ENCODE results near the gene MAMDC4. TPM values are rescaled to one million over a fixed set of nuclear protein-coding genes. Genes with fewer than 3 reads are reported as not detected.

MAMDC4 gene
- total and polyA plus RNA-seq, 2 of the 8 experiments (the other 6 are each of a cell fraction or from before 2014, with no cell fraction given) = 3.1 to 4.5 TPM

DNA sequence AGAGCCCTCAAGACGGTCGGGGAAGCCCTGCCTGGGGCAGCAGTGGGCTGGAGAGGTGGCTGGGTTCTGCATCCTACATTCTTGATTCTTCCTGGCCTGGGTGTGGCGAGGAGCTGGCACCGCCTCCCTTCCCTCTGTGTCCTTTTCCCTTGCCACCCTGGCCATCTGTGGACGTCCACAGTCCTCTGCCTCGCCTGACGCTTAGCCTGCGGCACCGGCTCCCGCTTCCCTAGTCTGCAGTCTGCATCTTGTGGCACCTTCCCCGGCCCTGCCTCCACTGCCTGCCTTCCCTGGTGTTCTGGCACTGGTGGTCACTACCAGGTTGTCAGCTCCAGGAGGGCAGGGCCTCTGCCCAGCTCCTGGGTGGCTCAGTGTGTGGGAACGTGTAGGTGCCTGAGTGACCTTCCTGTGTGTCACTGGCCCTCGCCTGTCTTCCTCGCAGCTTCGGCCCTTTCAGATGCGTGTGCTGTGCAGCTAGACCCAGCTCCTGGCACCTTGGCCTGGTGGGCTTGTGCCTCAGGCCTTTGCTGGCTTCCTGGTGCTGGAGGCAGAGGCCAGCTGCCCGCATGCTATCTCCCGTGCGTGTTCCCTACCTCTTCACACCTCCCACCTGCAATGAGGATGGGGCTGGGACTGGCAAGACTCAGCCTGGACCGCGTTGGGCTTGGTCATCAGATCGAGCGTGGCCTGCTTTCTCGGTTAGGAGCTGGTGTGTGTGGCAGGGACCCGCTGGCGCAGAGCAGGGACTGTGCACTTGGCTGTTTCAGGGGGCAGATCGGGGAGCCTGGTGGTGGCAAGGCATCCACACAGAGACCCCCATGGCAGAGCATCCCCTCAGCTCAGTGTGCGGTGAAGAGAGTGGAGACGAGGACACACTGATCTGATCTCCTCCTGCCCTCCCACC, 55.1 kb downstream of the MAMDC4 start (continued):
- TF ChIP-seq, protein P1, sequence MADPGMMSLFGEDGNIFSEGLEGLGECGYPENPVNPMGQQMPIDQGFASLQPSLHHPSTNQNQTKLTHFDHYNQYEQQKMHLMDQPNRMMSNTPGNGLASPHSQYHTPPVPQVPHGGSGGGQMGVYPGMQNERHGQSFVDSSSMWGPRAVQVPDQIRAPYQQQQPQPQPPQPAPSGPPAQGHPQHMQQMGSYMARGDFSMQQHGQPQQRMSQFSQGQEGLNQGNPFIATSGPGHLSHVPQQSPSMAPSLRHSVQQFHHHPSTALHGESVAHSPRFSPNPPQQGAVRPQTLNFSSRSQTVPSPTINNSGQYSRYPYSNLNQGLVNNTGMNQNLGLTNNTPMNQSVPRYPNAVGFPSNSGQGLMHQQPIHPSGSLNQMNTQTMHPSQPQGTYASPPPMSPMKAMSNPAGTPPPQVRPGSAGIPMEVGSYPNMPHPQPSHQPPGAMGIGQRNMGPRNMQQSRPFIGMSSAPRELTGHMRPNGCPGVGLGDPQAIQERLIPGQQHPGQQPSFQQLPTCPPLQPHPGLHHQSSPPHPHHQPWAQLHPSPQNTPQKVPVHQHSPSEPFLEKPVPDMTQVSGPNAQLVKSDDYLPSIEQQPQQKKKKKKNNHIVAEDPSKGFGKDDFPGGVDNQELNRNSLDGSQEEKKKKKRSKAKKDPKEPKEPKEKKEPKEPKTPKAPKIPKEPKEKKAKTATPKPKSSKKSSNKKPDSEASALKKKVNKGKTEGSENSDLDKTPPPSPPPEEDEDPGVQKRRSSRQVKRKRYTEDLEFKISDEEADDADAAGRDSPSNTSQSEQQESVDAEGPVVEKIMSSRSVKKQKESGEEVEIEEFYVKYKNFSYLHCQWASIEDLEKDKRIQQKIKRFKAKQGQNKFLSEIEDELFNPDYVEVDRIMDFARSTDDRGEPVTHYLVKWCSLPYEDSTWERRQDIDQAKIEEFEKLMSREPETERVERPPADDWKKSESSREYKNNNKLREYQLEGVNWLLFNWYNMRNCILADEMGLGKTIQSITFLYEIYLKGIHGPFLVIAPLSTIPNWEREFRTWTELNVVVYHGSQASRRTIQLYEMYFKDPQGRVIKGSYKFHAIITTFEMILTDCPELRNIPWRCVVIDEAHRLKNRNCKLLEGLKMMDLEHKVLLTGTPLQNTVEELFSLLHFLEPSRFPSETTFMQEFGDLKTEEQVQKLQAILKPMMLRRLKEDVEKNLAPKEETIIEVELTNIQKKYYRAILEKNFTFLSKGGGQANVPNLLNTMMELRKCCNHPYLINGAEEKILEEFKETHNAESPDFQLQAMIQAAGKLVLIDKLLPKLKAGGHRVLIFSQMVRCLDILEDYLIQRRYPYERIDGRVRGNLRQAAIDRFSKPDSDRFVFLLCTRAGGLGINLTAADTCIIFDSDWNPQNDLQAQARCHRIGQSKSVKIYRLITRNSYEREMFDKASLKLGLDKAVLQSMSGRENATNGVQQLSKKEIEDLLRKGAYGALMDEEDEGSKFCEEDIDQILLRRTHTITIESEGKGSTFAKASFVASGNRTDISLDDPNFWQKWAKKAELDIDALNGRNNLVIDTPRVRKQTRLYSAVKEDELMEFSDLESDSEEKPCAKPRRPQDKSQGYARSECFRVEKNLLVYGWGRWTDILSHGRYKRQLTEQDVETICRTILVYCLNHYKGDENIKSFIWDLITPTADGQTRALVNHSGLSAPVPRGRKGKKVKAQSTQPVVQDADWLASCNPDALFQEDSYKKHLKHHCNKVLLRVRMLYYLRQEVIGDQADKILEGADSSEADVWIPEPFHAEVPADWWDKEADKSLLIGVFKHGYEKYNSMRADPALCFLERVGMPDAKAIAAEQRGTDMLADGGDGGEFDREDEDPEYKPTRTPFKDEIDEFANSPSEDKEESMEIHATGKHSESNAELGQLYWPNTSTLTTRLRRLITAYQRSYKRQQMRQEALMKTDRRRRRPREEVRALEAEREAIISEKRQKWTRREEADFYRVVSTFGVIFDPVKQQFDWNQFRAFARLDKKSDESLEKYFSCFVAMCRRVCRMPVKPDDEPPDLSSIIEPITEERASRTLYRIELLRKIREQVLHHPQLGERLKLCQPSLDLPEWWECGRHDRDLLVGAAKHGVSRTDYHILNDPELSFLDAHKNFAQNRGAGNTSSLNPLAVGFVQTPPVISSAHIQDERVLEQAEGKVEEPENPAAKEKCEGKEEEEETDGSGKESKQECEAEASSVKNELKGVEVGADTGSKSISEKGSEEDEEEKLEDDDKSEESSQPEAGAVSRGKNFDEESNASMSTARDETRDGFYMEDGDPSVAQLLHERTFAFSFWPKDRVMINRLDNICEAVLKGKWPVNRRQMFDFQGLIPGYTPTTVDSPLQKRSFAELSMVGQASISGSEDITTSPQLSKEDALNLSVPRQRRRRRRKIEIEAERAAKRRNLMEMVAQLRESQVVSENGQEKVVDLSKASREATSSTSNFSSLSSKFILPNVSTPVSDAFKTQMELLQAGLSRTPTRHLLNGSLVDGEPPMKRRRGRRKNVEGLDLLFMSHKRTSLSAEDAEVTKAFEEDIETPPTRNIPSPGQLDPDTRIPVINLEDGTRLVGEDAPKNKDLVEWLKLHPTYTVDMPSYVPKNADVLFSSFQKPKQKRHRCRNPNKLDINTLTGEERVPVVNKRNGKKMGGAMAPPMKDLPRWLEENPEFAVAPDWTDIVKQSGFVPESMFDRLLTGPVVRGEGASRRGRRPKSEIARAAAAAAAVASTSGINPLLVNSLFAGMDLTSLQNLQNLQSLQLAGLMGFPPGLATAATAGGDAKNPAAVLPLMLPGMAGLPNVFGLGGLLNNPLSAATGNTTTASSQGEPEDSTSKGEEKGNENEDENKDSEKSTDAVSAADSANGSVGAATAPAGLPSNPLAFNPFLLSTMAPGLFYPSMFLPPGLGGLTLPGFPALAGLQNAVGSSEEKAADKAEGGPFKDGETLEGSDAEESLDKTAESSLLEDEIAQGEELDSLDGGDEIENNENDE (IDR thresholded peaks at IDR 0.05; ENCODE audit: insufficient replicate concordance, low read length) = no peak
- no peak for TF ChIP-seq EP300 (IDR thresholded peaks at IDR 0.05; ENCODE audit: borderline replicate concordance in 1 of 2, low read depth in 2 of 2, low read length in 2 of 2)

Data from H1 (cell line).